Natural killer cell (primary cell): ENCODE data around the gene CTSH. TPM values are rescaled to one million over a fixed set of nuclear protein-coding genes. Genes with fewer than 3 reads are reported as not detected.

Experiments used
- ATAC-seq, 3 donors: fragments of 150-1000 bp in 2 of 3; fragments of 200-7000 bp in 1 of 3; cut with Tn5 transposase; 1 replicate in 1 of 3; 2 replicates in 2 of 3; pipeline ENCODE4 v1.10.0; 2021; ENCODE audit warnings: mild to moderate bottlenecking in 2 of 3, moderate library complexity in 2 of 3
- DNase-seq, 2 donors: peaks; one replicate each; pipeline versions ENCODE4 v3.0.0 to v3.0.0-alpha.2; 2013 to 2021; ENCODE audit warnings: mixed read lengths in 1 of 2
- H3K27ac ChIP-seq: one replicate; pipeline ENCODE4 v1.5.1; 2013; ENCODE audit warnings: mild to moderate bottlenecking, low read length
- H3K27me3 ChIP-seq: one replicate; pipeline ENCODE4 v1.6.1; 2013; ENCODE audit warnings: low read length; ENCODE audit not compliant: control insufficient read depth, insufficient read depth
- H3K36me3 ChIP-seq: one replicate; pipeline ENCODE4 v1.6.1; 2013; ENCODE audit warnings: low read length; ENCODE audit not compliant: control insufficient read depth, insufficient read depth
- H3K4me1 ChIP-seq: one replicate; pipeline ENCODE4 v1.6.1; 2013; ENCODE audit warnings: low read length; ENCODE audit not compliant: control insufficient read depth, insufficient read depth
- H3K4me3 ChIP-seq: one replicate; pipeline ENCODE4 v1.5.1; 2013; ENCODE audit warnings: low read length
- H3K9me3 ChIP-seq: one replicate; pipeline ENCODE4 v1.6.1; 2013; ENCODE audit warnings: low read length; ENCODE audit not compliant: control insufficient read depth, insufficient read depth
- H3K27ac Mint-ChIP-seq, 2 donors: one replicate each; pipeline ENCODE4 v1.8.0; 2022; ENCODE audit warnings: mild to moderate bottlenecking in 2 of 2, mixed read lengths in 2 of 2, moderate library complexity in 1 of 2
- H3K27me3 Mint-ChIP-seq, 2 donors: one replicate each; pipeline ENCODE4 v1.8.0; 2022; ENCODE audit warnings: low read depth in 2 of 2, mixed read lengths in 2 of 2
- H3K36me3 Mint-ChIP-seq: one replicate; pipeline ENCODE4 v1.8.0; 2022; ENCODE audit warnings: mixed read lengths
- H3K4me1 Mint-ChIP-seq, 2 donors: one replicate each; pipeline ENCODE4 v1.8.0; 2022; ENCODE audit warnings: mixed read lengths in 2 of 2
- H3K4me3 Mint-ChIP-seq: one replicate; pipeline ENCODE4 v1.8.0; 2022; ENCODE audit warnings: mild to moderate bottlenecking, moderate library complexity, mixed read lengths
- H3K9me3 Mint-ChIP-seq, 2 donors: one replicate each; pipeline ENCODE4 v1.8.0; 2022; ENCODE audit warnings: mixed read lengths in 2 of 2
- WGBS: methylation state at CpG from one replicate; pipeline ENCODE4 v1.1.7; 2013; ENCODE audit warnings: missing lambda C conversion rate; ENCODE audit not compliant: insufficient coverage; 5-methylcytosine and 5-hydroxymethylcytosine counted together
- intact Hi-C: fragments of 100-400 bp; cut with micrococcal nuclease; formaldehyde crosslinking; loops from one replicate; pipeline ENCODE4 v1.14.2; 2022
- total RNA-seq, 4 donors: library from RNA; stranded (reverse); fragments of 120-200 nt in 1 of 4; gene quantifications; one replicate each; pipeline versions ENCODE4 v1.2.3 to v1.2.4, GENCODE V29; 2013 to 2022
- TF ChIP-seq, protein P1 (sequence below): fragments of 200-600 bp; IDR thresholded peaks from one replicate; pipeline ENCODE4 v1.8.0; 2022; ENCODE audit warnings: antibody characterized with exemption

Gene CTSH
- total RNA-seq, 3 donors from 2014 or later (not counting 1 experiment from before 2014, with no cell fraction given), result 8.8 to 18.1 (median 9.7) TPM

DNA sequence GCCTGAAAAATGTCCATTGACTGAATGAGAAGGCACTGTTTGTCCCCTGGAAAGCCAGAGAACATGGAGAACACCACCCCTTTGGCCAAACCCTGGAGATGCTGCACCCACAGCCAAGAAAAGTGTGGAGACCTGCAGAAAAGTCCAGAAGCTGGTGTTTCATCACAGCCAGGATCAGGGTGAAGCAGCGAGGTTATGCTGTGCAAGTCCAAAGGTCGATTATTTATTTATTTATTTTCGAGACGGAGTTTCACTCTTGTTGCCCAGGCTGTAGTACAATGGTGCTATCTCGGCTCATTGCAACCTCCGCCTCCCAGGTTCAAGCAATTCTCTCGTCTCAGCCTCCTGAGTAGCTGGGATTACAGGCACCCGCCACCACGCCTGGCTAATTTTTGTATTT is 5.5 kb upstream of the CTSH start:
- intact Hi-C loops, result no loop called here
- WGBS, result 90% methylated on average over 7 of the region's 9 CpGs

GRCh38 chr15:78949461-78949860 is 4.6 kb upstream of the CTSH start:
- Mint-ChIP-seq H3K9me3 (no peaks in the 10 kb centered on the region), H3K36me3 (no peaks in the 10 kb centered on the region), H3K4me3 (no peak overlapping the region), H3K27ac (no peak overlapping the region), H3K4me1 (peaks cover 0 to 8% of the 10 kb centered on the region in 2 donors), H3K27me3 (peaks cover 4 to 5% of the 10 kb centered on the region in 2 donors)
- WGBS, result 0% methylated on average over 1 of the region's 1 CpG
- DNase-seq, result no peak
- intact Hi-C loops, result no loop called here
- no peaks in the 10 kb centered on the region for H3K27me3 ChIP-seq
- H3K9me3 ChIP-seq, result no peaks in the 10 kb centered on the region
- TF ChIP-seq, protein P1, sequence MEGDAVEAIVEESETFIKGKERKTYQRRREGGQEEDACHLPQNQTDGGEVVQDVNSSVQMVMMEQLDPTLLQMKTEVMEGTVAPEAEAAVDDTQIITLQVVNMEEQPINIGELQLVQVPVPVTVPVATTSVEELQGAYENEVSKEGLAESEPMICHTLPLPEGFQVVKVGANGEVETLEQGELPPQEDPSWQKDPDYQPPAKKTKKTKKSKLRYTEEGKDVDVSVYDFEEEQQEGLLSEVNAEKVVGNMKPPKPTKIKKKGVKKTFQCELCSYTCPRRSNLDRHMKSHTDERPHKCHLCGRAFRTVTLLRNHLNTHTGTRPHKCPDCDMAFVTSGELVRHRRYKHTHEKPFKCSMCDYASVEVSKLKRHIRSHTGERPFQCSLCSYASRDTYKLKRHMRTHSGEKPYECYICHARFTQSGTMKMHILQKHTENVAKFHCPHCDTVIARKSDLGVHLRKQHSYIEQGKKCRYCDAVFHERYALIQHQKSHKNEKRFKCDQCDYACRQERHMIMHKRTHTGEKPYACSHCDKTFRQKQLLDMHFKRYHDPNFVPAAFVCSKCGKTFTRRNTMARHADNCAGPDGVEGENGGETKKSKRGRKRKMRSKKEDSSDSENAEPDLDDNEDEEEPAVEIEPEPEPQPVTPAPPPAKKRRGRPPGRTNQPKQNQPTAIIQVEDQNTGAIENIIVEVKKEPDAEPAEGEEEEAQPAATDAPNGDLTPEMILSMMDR, result no peak
- H3K4me3 ChIP-seq, result no peak overlapping the region
- no peak for ATAC-seq
- H3K4me1 ChIP-seq, result peaks cover 15% of the 10 kb centered on the region
- H3K36me3 ChIP-seq, result no peaks in the 10 kb centered on the region
- no peak overlapping the region for H3K27ac ChIP-seq

More for the DNA sequence above, 5.5 kb upstream of the CTSH start:
- Histone ChIP-seq H3K27ac (no peak overlapping the region), H3K4me3 (no peak overlapping the region), H3K36me3 (no peaks in the 10 kb centered on the region), H3K27me3 (no peaks in the 10 kb centered on the region), H3K4me1 (peaks cover 7% of the 10 kb centered on the region), H3K9me3 (no peaks in the 10 kb centered on the region)
- Mint-ChIP-seq H3K9me3 (no peaks in the 10 kb centered on the region), H3K27me3 (peaks cover 7 to 10% of the 10 kb centered on the region in 2 donors), H3K4me1 (peaks cover 0 to under 1% of the 10 kb centered on the region in 2 donors), H3K36me3 (no peaks in the 10 kb centered on the region), H3K27ac (no peak overlapping the region), H3K4me3 (no peak overlapping the region)
- TF ChIP-seq, protein P1, result no peak
- no peak for ATAC-seq
- DNase-seq, result no peak

DNA sequence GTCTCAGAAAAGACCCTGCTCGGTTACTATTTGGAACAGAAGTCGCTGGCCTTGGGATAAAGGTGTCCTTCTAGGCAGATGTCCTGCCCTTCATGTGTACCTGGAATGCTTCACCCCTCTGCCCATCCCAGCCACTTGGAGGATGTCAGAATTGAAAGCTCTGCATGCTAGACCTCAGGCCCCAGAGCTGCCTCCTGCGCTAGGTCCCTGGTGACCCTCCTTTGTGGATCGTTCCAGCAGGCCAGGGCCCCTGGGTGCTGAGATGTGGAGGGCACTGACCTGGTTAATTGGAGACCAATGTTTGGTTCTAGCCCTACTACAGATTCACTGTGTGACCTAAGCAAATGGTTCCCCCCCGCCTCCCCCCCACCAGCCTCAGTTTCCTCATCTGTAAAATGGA is 2.7 kb upstream of the CTSH start:
- Mint-ChIP-seq H3K36me3 (no peaks in the 10 kb centered on the region), H3K4me1 (peaks cover 0 to 9% of the 10 kb centered on the region in 2 donors), H3K4me3 (peak overlapping the region; percentile 40), H3K9me3 (no peaks in the 10 kb centered on the region), H3K27me3 (peaks cover 0 to 8% of the 10 kb centered on the region in 2 donors), H3K27ac (no peak overlapping the region)
- peaks cover 20% of the 10 kb centered on the region for H3K4me1 ChIP-seq
- WGBS, result 97% methylated on average over 4 of the region's 5 CpGs
- DNase-seq (no peak), ATAC-seq (no peak)
- TF ChIP-seq, protein P1, result no peak
- peaks cover 4% of the 10 kb centered on the region for H3K27me3 ChIP-seq
- H3K36me3 ChIP-seq, result no peaks in the 10 kb centered on the region
- no peaks in the 10 kb centered on the region for H3K9me3 ChIP-seq
- no peak overlapping the region for H3K4me3 ChIP-seq
- intact Hi-C loops, result no loop called here
- H3K27ac ChIP-seq, result no peak overlapping the region

DNA sequence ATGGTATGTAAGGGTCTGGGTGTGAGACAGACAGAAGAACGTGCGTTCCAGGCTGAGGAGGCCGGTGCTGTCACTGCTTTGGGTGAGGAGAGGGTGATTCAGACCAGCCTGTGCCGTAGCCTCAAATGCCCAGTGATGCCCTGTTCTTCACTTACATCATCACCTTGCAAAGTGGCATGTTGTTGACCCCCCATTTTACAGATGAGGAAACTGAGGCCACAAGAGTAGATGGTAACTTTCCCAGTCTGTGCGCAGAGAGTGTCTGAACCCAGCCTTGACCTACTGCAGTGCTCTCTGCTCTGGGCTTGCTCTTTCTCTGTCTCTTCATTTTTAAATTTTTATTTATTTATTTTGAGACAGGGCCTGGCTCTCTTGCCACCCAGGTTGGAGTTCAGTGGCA is 1.6 kb upstream of the CTSH start:
- H3K9me3 ChIP-seq, result no peaks in the 10 kb centered on the region
- peaks cover 0 to 9% of the 10 kb centered on the region in 2 donors for H3K4me1 Mint-ChIP-seq
- peaks cover 4% of the 10 kb centered on the region for H3K27me3 ChIP-seq
- H3K36me3 Mint-ChIP-seq, result no peaks in the 10 kb centered on the region
- no peak overlapping the region for H3K27ac ChIP-seq
- H3K27me3 Mint-ChIP-seq, result peaks cover 0 to 8% of the 10 kb centered on the region in 2 donors
- H3K4me1 ChIP-seq, result peaks cover 19% of the 10 kb centered on the region
- H3K9me3 Mint-ChIP-seq, result no peaks in the 10 kb centered on the region
- H3K4me3 ChIP-seq, result no peak overlapping the region
- intact Hi-C loops, result no loop called here
- peak overlapping the region in 1 of 2 donors; percentile 45 for H3K27ac Mint-ChIP-seq
- DNase-seq (no peak), ATAC-seq (no peak)
- TF ChIP-seq, protein P1, result no peak
- H3K36me3 ChIP-seq, result no peaks in the 10 kb centered on the region
- 98% methylated on average over 5 of the region's 5 CpGs for WGBS
- peak overlapping the region; percentile 43 for H3K4me3 Mint-ChIP-seq
